Activated naive CD4-positive, alpha-beta T cell treated with anti-CD3 and anti-CD28 coated beads, Interleukin-2, amount 10 ng/mL, durations not matched to agents 5 hours and 36 hours (primary cell): Measurements from ENCODE around the gene SOS2. TPM values are rescaled to one million over a fixed set of nuclear protein-coding genes. Genes with fewer than 3 reads are reported as not detected.

Experiments
- total RNA-seq, 2 experiments: library from RNA; stranded (reverse); gene quantifications; one replicate each; pipeline ENCODE4 v1.2.3, GENCODE V29; 2021

SOS2 gene
- total RNA-seq = 10 to 100 TPM; 24.2 to 26.3 TPM

DNA sequence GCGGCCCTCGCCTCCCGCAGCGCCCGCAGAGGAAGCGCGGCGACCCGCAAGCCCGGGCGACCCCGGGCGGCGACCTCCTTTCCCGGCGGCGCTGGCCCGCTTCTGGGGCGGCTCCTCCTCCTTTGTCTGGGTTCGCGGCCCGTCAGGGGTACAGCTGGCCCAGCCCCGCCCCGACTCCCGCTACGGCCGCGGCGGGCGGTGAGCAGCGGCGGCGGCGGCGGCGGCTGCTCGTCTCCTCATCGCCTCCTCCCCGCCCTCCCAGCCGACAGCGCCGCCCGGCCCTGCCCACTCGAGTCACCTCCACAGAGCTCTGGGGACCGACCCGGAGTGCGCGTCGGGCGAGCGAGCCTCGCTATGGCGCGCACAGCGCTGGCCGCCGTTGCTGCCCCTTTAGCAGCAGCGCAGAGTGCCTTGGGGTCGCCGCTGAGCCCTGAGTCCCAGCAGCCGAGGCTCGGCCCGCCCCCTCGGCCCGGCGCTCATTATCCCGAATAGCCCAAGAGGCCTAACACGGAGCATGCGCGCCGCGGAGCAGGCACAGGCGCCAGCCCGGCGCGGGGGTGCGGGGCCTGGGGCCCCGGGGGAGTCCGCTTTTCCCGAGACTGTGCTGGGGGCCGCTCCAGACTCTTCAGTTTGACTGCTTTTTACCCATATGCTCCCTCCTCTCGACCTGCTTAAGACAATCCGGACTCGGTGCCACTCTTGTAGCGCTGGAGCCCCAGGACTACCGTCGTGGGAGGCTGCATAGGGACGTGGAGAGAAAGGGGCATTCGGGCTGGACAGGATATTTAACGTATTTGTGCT lies at the start of gene SOS2:
SOS2 (minus strand) TSS at position 104 of the 801 bp plus-strand sequence. CDS start 295 bp downstream, outside the sequence.

DNA sequence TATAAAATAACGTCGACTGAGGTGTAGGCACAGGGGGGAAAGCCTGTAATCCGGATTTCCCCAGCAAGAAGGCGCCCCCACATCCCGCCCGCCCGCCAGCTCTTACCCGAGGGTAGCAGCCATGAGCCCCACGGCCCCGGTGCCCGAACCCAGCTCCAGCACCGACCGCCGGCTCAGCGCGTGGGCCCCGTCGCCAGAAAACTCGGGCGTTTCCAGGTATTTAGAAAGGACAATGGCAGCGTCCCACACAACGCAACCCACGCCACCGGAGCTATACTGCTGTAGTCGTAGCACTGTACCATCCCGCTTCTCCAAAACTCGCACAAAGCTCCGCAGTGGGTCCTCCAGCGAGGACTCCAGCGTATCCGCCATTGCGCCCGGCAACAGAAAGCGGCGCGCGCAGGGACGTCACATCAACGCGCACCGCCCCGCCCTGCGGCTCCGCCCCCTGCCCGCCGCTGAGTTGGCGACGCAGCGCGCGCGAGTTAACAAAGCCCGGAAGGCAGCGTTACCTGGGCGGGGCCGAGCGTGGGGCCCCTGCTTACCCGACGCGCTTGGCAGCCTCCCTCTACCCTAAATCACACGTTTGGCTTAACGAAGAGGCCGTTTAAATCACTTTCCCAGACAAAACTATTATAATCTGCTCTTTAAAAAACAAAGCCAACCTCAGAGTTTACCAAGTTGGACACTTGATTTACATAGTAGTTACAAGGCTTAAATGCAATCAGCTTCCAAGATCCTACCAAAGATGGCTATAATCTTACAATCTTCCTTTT lies 115.0 kb downstream of the SOS2 start, which contains the start of gene VCPKMT:
VCPKMT (minus strand) TSS at position 392 of the 776 bp plus-strand sequence; CDS start at position 372, 20 bp downstream.

Other genes starting within 250 kb of the SOS2 start
- 10 to 100 TPM in 1 of 2 experiments, 1 to 10 TPM in 1; 9.7 to 10.8 TPM for gene VCPKMT, start 115.0 kb downstream of the SOS2 start, total RNA-seq
- gene L2HGDH, start 80.7 kb upstream of the SOS2 start, total RNA-seq = 1 to 10 TPM; 7.0 to 9.5 TPM
- 10 to 100 TPM; 19.9 to 20.4 TPM for gene DMAC2L, start 80.7 kb upstream of the SOS2 start, total RNA-seq
- gene CDKL1, start 165.3 kb upstream of the SOS2 start, total RNA-seq = 10 to 100 TPM; 10.5 to 14.7 TPM